Naive B cell (primary cell): ENCODE measurements around the gene HSDL2. TPM values are rescaled to one million over a fixed set of nuclear protein-coding genes. Genes with fewer than 3 reads are reported as not detected.
A peak's percentile ranks its signal among the peaks of the same experiment; 100 is the strongest.

Source experiments
- ATAC-seq, 2 donors: fragments of 150-1000 bp; cut with Tn5 transposase; 2 replicates each; pipeline ENCODE4 v1.10.0; 2021; ENCODE audit warnings: low read depth in 2 of 2, mild to moderate bottlenecking in 2 of 2, moderate library complexity in 2 of 2
- DNase-seq: peaks from one replicate; pipeline ENCODE4 v3.0.0; 2022
- H3K27ac Mint-ChIP-seq, 6 donors: one replicate each; pipeline ENCODE4 v1.8.0; 2020 to 2022; ENCODE audit warnings: mild to moderate bottlenecking in 6 of 6, mixed read lengths in 6 of 6, moderate library complexity in 5 of 6, inconsistent platforms in 2 of 6
- H3K27me3 Mint-ChIP-seq, 3 donors: one replicate each; pipeline ENCODE4 v1.8.0; 2021 to 2022; ENCODE audit warnings: mixed read lengths in 3 of 3, mild to moderate bottlenecking in 1 of 3
- H3K36me3 Mint-ChIP-seq, 2 donors: one replicate each; pipeline ENCODE4 v1.8.0; 2020 to 2022; ENCODE audit warnings: mixed read lengths in 2 of 2, inconsistent platforms in 1 of 2, mild to moderate bottlenecking in 1 of 2
- H3K4me1 Mint-ChIP-seq, 3 donors: one replicate each; pipeline ENCODE4 v1.8.0; 2020 to 2022; ENCODE audit warnings: mixed read lengths in 3 of 3, inconsistent platforms in 1 of 3, mild to moderate bottlenecking in 1 of 3, moderate library complexity in 1 of 3
- H3K4me3 Mint-ChIP-seq, 8 donors: one replicate each; pipeline ENCODE4 v1.8.0; 2020 to 2022; ENCODE audit warnings: mild to moderate bottlenecking in 8 of 8, mixed read lengths in 8 of 8, moderate library complexity in 8 of 8, inconsistent platforms in 2 of 8
- H3K9me3 Mint-ChIP-seq, 7 donors: one replicate each; pipeline ENCODE4 v1.8.0; 2020 to 2022; ENCODE audit warnings: mixed read lengths in 7 of 7, mild to moderate bottlenecking in 5 of 7, inconsistent platforms in 2 of 7, moderate library complexity in 1 of 7
- polyA plus RNA-seq, 6 donors: library from polyadenylated mRNA; unstranded; fragments of 300-500 nt; fragmentation: Illumina TruSeq; gene quantifications; one replicate each; pipeline ENCODE4 v1.2.3, GENCODE V29; 2021; ENCODE audit warnings: low read depth in 6 of 6

Gene HSDL2
- polyA plus RNA-seq, 6 donors from 2014 or later, result 24.0 to 42.3 (median 29.4) TPM

DNA sequence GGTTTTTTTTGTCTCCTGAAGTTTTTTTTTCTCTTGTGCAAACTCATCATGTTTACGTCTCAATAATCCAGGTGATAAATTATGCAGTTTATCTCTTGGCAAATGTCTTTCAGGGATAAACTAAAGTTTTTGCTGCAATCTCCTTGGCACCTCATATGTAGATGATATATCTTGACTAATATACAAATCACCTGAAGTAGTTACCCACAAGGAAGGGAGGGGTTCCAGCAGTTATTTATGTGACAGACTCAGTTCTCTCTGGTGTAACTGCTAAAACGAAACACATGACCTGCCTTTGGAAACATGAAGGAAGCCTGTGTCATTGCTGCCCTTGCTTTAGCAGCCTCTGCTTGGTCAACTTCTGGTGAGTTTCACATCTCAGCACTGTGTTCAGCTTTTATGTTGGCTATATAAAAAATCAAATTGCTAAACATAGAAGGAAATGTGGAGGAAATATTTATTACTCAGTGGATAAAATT, 67.4 kb downstream of the HSDL2 start:
- peak overlapping the region in 4 of 6 donors; percentile 4 to 63 (median 54) for H3K27ac Mint-ChIP-seq
- H3K4me1 Mint-ChIP-seq, result peaks cover 32 to 53% (median 46%) of the 10 kb centered on the region in 3 donors
- no peaks in the 10 kb centered on the region for H3K27me3 Mint-ChIP-seq
- ATAC-seq (no peak), DNase-seq (no peak)
- H3K4me3 Mint-ChIP-seq, result peak overlapping the region in 6 of 8 donors; percentile 10 to 72 (median 36)
- no peaks in the 10 kb centered on the region for H3K36me3 Mint-ChIP-seq
- H3K9me3 Mint-ChIP-seq, result no peaks in the 10 kb centered on the region

DNA sequence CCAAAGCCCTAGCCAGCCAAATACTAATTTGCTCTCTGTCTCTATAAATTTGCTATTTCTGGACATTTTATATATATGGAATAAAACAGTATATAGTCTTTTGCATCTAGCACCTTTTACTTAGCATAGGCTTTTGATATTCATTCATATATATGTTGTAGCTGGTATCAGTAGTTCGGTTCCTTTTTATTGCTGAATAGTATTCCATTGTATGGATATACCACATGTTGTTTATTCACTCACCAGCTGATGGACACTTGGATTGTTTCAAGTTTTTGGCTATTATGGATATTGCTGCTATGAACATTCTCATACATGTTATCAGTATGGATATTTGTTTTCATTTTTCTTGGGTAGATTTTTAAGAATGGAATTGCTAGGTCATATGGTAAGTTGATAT, 82.9 kb downstream of the HSDL2 start:
- Mint-ChIP-seq H3K27me3 (no peaks in the 10 kb centered on the region), H3K27ac (no peak overlapping the region), H3K4me1 (peaks cover 3 to 8% (median 6%) of the 10 kb centered on the region in 3 donors), H3K36me3 (peaks cover 25 to 34% of the 10 kb centered on the region in 2 donors), H3K4me3 (no peak overlapping the region), H3K9me3 (peaks cover 0 to 7% (median 3%) of the 10 kb centered on the region in 7 donors)
- ATAC-seq, result no peak
- no peak for DNase-seq

DNA sequence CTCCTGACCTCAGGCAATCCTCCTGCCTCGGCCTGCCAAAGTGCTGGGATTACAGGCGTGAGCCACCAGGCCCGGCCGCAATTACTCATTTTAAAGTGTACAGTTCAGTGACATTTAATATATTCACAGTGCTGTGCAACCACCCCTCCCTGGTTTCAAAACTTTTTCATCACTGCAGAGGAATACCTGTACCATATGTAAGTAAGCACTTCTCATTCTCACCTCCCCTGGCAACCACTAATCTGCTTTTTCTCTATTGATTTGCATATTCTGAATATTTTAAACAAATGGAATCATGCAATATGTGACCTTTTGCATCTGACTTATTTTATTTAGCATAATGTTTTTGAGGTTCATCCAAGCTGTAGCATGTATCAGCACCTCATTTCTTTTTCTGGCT, 85.4 kb downstream of the HSDL2 start:
- Mint-ChIP-seq H3K36me3 (peaks cover 25 to 30% of the 10 kb centered on the region in 2 donors), H3K27ac (no peak overlapping the region), H3K9me3 (peaks cover 0 to 7% (median 3%) of the 10 kb centered on the region in 7 donors), H3K4me1 (peaks cover 0 to 4% (median 0%) of the 10 kb centered on the region in 3 donors), H3K4me3 (no peak overlapping the region), H3K27me3 (no peaks in the 10 kb centered on the region)
- DNase-seq (no peak), ATAC-seq (no peak)

DNA sequence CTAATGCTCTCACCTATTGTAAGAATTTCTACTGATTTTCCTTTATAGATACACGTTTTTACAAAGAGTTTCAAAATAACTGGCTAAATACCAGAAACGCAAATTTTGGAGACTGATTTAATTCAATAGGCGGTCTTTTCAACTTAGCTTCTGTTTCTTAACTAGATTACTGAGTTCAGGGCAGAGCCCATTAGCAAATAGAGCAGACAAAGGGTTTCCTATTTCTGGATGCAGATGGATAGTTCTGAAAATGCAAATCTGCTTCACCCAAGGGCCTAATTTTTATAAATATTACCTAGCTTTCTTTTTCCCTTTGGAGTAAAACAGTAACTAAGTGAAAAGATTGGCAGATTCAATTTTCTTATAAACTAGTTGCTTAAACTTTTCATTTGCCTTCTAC, 93.1 kb downstream of the HSDL2 start:
- H3K9me3 Mint-ChIP-seq, result peaks cover 1 to 9% (median 4%) of the 10 kb centered on the region in 7 donors
- DNase-seq (no peak), ATAC-seq (no peak)
- H3K27me3 Mint-ChIP-seq, result no peaks in the 10 kb centered on the region
- H3K4me3 Mint-ChIP-seq, result no peak overlapping the region
- H3K27ac Mint-ChIP-seq, result no peak overlapping the region
- H3K4me1 Mint-ChIP-seq, result peaks cover 0 to 4% (median 0%) of the 10 kb centered on the region in 3 donors
- peaks cover 11 to 16% of the 10 kb centered on the region in 2 donors for H3K36me3 Mint-ChIP-seq

DNA sequence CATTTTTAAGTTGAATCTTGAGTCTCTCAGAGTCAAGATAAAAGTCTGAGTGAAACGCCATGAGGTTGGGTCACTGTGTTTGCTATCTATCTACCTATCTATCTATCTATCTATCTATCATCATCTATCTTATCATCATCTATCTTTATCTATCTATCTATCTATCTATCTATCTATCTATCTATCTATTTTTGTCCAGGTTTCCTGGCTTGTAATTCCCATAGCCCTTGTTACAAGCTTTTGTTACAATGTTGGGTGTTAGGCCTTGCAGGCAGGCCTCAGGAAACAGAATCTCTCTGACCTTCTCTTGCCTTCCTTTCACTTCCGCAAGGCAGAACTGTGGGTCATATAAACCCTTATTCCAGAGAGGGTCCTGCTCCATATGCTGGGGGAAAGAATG, 94.1 kb downstream of the HSDL2 start:
- DNase-seq (no peak), ATAC-seq (no peak)
- no peaks in the 10 kb centered on the region for H3K4me1 Mint-ChIP-seq
- H3K9me3 Mint-ChIP-seq, result peaks cover 4 to 13% (median 11%) of the 10 kb centered on the region in 7 donors
- H3K27me3 Mint-ChIP-seq, result no peaks in the 10 kb centered on the region
- H3K27ac Mint-ChIP-seq, result peak overlapping the region in 2 of 6 donors; percentile 7
- H3K36me3 Mint-ChIP-seq, result peaks cover 6% of the 10 kb centered on the region in 2 donors
- H3K4me3 Mint-ChIP-seq, result no peak overlapping the region

DNA sequence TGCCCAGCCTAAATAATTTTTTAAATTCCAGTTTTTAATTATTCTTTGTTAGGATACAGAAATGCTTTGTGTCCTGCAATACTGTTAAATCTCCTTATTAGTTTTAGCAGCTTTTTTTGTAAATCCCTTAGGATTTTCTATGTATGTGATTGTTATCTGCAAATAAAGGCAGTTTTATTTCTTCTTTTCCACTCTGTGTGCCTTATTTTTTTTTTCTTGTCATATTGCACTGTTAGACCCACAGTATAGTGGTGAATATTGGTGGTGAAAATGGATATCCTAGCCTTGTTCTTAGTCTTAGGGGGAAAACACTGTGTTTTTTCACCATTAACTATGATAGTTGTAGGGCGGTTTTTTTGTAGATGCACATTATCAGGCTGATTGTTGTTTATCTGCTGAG, 95.4 kb downstream of the HSDL2 start:
- H3K36me3 Mint-ChIP-seq, result peaks cover 6% of the 10 kb centered on the region in 2 donors
- no peak for ATAC-seq
- H3K4me3 Mint-ChIP-seq, result no peak overlapping the region

DNA sequence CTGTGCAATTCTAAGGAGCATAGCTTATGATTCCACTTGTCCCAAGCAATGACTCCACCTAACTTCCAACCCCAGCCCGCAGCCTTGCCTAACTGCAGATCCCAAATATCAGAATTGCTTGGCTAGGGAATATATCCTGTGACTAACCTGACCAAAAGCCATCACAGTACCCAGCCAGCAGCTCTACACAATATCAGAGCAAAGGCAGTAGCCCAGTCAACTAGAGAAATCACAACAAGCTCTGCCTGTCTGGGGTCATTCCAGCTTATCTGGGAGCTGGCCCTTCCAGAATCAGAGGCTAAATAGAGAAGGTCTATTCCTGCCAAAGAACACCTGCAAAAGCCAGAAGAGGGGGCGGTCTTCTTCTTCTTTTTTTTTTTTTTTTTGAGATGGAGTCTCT, 97.4 kb downstream of the HSDL2 start:
- no peak for ATAC-seq
- Mint-ChIP-seq H3K4me3 (no peak overlapping the region), H3K36me3 (peaks cover 0 to 6% of the 10 kb centered on the region in 2 donors), H3K27ac (peak overlapping the region in 2 of 6 donors; percentile 35 to 74), H3K27me3 (no peaks in the 10 kb centered on the region), H3K4me1 (no peaks in the 10 kb centered on the region), H3K9me3 (peaks cover 4 to 13% (median 11%) of the 10 kb centered on the region in 7 donors)
- DNase-seq, result no peak

More for the DNA sequence above, 95.4 kb downstream of the HSDL2 start:
- Mint-ChIP-seq H3K9me3 (peaks cover 4 to 13% (median 11%) of the 10 kb centered on the region in 7 donors), H3K27me3 (no peaks in the 10 kb centered on the region), H3K4me1 (no peaks in the 10 kb centered on the region), H3K27ac (no peak overlapping the region)
- no peak for DNase-seq

DNA sequence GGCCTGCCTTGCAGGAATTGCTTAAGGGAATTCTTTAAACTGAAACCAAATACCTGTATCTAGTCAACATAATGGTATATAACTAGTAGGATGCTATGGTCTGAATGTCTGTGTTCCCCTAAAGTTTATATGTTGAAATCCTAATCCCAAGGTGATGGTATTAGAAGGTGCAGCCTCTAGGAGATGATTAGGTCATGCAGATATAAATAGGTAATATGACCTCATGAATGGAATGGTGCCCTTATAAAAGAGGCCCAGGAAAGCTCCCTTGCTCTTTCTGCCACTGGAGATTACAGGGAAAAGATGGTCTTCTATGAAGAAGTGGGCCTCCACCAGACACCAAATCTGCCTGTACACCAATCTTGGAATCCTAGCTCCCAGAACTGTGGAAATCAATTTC, 99.3 kb downstream of the HSDL2 start:
- Mint-ChIP-seq H3K9me3 (peaks cover 4 to 13% (median 11%) of the 10 kb centered on the region in 7 donors), H3K36me3 (peaks cover 0 to under 1% of the 10 kb centered on the region in 2 donors), H3K27me3 (no peaks in the 10 kb centered on the region), H3K4me3 (no peak overlapping the region), H3K4me1 (no peaks in the 10 kb centered on the region), H3K27ac (no peak overlapping the region)
- DNase-seq (no peak), ATAC-seq (no peak)

DNA sequence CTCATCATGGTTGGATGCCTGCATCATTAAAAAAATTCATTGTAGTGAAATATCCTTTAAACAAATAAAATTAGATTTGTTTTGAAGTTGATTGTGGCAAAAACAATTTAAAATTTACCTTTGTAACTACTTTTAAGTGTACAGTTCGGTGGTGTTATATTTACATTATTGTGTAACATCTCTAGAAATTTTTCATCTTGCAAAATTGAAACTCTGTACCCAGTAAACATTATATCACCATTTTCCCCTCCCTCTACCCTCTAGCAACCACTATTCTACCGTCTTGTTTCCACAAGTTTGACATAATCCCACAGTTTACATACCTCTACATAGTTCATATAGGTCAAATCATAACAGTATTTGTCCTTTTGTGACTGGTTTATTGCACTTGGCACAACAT, 104.7 kb downstream of the HSDL2 start:
- Mint-ChIP-seq H3K27me3 (no peaks in the 10 kb centered on the region), H3K4me1 (peaks cover 14 to 17% (median 14%) of the 10 kb centered on the region in 3 donors), H3K36me3 (no peaks in the 10 kb centered on the region), H3K27ac (no peak overlapping the region), H3K9me3 (no peaks in the 10 kb centered on the region), H3K4me3 (peak overlapping the region in 1 of 8 donors; percentile 93)
- ATAC-seq (no peak), DNase-seq (no peak)

DNA sequence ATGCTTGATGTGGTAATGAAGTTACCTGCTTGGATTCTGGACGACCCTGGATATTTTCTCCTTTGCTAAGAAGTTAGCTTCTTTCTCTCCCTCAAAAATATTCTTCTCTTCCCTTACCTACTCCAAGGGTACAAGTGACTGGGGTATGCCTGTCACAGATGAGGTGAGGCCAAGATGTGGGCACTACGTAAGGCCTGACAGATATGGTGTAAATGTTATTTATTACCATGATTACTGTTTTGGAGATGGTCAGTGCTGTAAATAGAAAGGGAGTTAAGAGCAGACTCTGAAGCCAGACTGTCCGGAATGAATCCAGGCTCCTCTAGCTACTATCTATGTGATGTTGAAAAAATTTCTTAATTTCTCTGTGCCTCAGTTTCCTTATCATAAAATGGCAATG, 105.7 kb downstream of the HSDL2 start:
- DNase-seq (no peak), ATAC-seq (no peak)
- Mint-ChIP-seq H3K36me3 (no peaks in the 10 kb centered on the region), H3K4me3 (peak overlapping the region; percentile 93 to 98 (median 97)), H3K9me3 (no peaks in the 10 kb centered on the region), H3K27ac (peak overlapping the region in 4 of 6 donors; percentile 94 to 99 (median 98)), H3K4me1 (peaks cover 14 to 17% (median 14%) of the 10 kb centered on the region in 3 donors), H3K27me3 (no peaks in the 10 kb centered on the region)

DNA sequence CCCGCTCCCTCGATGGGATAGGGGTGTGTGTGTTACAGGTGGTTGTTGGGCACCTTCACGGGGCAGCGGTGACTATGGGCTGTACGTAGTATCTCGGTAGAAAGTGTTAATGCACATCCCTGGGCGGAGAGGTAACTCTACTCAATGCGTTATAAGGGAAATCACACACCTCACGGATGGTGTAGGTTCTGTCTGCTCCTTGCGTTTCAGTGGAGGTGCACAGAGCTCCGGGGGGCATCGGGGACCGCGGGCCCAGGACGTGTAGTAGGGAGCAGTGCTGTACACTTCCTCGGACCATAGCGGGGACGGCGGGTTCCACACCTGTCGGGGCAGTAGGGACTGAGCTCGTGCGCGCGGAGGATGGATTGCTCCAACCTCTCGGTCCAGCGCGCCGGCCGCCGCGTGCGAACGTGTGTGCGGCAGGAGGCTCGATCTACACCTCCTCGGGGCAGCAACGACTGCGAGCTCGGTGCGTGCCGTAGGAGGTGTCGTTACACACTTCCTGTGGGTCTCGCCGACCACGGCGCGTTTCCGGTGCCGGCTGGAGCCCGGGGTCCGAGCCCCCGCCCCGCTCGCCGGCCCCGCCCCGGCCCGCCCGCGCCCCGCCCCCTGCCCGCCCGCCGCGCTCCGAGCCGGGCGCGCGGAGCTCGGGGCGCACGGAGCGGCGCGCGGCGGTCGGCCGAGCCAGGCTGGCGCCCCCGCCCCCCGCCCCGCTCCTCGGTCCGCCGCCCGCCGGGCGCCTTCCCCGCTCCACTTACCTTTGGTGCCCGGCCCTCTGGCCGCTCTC, 106.5 kb downstream of the HSDL2 start, which contains the start of gene KIAA1958:
KIAA1958 (plus strand) TSS at position 607 of the 787 bp plus-strand sequence. CDS start 87,254 bp downstream, outside the sequence.
- H3K36me3 Mint-ChIP-seq, result no peaks in the 10 kb centered on the region
- DNase-seq (peak; percentile 77), ATAC-seq (peak; percentile 86 to 87)
- H3K27me3 Mint-ChIP-seq, result no peaks in the 10 kb centered on the region
- no peaks in the 10 kb centered on the region for H3K9me3 Mint-ChIP-seq
- H3K4me1 Mint-ChIP-seq, result peaks cover 14 to 17% (median 14%) of the 10 kb centered on the region in 3 donors
- H3K4me3 Mint-ChIP-seq, result peak within 1 kb of the TSS; percentile 93 to 98 (median 97)
- peak within 1 kb of the TSS; percentile 94 to 99 (median 97) for H3K27ac Mint-ChIP-seq

DNA sequence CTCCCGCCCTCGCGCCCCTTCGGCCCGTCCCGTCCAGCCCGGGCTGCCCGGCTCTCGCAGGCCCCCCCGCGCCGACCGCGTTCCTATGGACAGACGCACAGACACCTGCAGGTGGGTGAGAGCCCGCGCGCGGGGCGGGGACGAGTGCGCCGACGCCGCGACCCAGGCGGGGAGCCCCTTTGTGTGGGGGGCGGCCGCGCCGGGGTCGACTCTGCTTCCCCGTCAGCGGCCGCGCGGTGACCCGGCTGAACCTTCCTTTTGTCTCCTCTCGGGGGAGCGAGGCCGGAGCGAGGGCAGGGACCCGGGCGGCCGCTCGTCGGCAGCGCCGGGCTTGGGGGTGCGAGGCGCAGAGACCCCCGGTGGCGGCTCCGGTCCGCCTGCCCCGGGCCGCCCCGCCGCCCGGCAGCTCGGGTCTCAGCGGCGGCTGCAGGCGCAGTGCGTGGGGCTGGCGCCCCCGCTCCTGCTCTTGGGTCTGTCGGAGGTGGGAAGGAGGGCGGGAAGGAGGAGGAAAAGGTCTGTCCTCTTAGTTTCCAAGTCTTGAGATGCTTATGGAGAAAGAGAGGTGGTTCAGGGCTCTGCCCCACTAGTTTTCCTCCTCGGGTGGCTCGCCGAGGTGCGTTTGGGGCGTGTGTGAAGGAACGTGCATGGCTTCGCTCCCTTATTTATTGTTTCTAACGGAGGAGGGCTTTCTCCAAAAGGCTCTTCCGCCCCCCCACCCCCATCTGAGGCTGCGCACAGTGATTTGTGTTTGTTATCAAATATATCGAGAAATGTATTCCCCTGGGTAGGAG, 107.3 kb downstream of the HSDL2 start:
- H3K9me3 Mint-ChIP-seq, result no peaks in the 10 kb centered on the region

DNA sequence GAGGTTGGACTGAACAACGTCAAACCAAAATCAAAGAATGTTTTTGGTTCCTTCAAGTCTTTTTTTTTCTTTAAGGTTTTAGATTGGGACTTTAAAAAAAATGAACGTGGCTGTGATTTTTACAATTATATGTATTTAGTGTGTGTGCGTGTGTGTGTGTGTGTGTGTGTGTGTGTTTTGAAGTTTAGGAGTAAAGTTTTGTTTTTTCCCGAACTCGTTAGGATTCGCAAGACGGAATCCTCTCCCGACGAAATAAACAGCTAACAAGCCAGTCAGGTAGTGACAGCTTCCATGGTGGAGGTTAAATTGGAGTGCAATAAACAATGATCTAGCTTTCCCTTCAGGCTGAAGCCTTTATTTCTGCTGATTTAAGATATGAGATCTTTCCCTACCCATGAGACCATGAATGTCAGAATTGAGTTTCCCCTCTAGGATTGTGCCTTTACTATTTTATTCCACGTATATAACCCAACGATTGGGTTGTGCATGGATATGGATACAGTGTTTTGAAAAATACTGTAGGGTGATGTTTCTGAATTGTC, 108.0 kb downstream of the HSDL2 start:
- H3K9me3 Mint-ChIP-seq, result peaks cover 0 to under 1% (median 0%) of the 10 kb centered on the region in 7 donors
- H3K27ac Mint-ChIP-seq, result peak overlapping the region; percentile 87 to 96 (median 94)
- peak overlapping the region; percentile 89 to 98 (median 96) for H3K4me3 Mint-ChIP-seq
- no peak for ATAC-seq
- peaks cover 14 to 24% (median 23%) of the 10 kb centered on the region in 3 donors for H3K4me1 Mint-ChIP-seq
- no peak for DNase-seq
- H3K36me3 Mint-ChIP-seq, result peaks cover 0 to 1% of the 10 kb centered on the region in 2 donors
- H3K27me3 Mint-ChIP-seq, result no peaks in the 10 kb centered on the region

More for the DNA sequence above, 107.3 kb downstream of the HSDL2 start:
- Mint-ChIP-seq H3K36me3 (no peaks in the 10 kb centered on the region), H3K4me1 (peaks cover 14 to 21% (median 20%) of the 10 kb centered on the region in 3 donors), H3K27ac (peak overlapping the region; percentile 87 to 96 (median 94)), H3K27me3 (no peaks in the 10 kb centered on the region), H3K4me3 (peak overlapping the region; percentile 89 to 98 (median 96))
- DNase-seq (peak; percentile 57), ATAC-seq (peak; percentile 48 to 51)
